WTC11 (cell line): ENCODE data around the gene IQSEC1. TPM values are rescaled to one million over a fixed set of nuclear protein-coding genes. Genes with fewer than 3 reads are reported as not detected.
A peak's percentile ranks its signal among the peaks of the same experiment; 100 is the strongest.

ENCODE experiments used
- ATAC-seq: fragments of 200-7000 bp; cut with Tn5 transposase; 2 replicates; pipeline ENCODE4 v1.10.0; 2021; ENCODE audit warnings: mild to moderate bottlenecking, moderate library complexity
- CTCF ChIA-PET: fragments of 300-600 bp; sonication (Branson Sonifier 250); formaldehyde crosslinking; loops from one replicate; lab custom pipeline; 2021; ENCODE audit warnings: antibody characterized with exemption; lab: Charles Lee
- POLR2A ChIA-PET: fragments of 350-600 bp; sonication (Branson Sonifier 250); formaldehyde crosslinking; loops from one replicate; lab custom pipeline; 2021; ENCODE audit warnings: antibody characterized with exemption; lab: Charles Lee
- DNase-seq: peaks from one replicate; pipeline ENCODE4 v3.0.0; 2021; ENCODE audit warnings: low spot score
- H3K27ac Mint-ChIP-seq: 2 replicates; pipeline ENCODE4 v1.8.0; 2021; ENCODE audit warnings: mixed read lengths
- H3K27me3 Mint-ChIP-seq: 2 replicates; pipeline ENCODE4 v1.8.0; 2021; ENCODE audit warnings: low read depth, mild to moderate bottlenecking, moderate library complexity, mixed read lengths
- H3K36me3 Mint-ChIP-seq: 2 replicates; pipeline ENCODE4 v1.8.0; 2021; ENCODE audit warnings: mixed read lengths
- H3K4me1 Mint-ChIP-seq: 2 replicates; pipeline ENCODE4 v1.8.0; 2022; ENCODE audit warnings: mixed read lengths
- H3K4me3 Mint-ChIP-seq: 2 replicates; pipeline ENCODE4 v1.8.0; 2021; ENCODE audit warnings: mild to moderate bottlenecking, moderate library complexity, mixed read lengths
- H3K9me3 Mint-ChIP-seq: 2 replicates; pipeline ENCODE4 v1.8.0; 2021; ENCODE audit warnings: mixed read lengths
- ARID4B ChIP-seq: sonication (generic); formaldehyde crosslinking; IDR thresholded peaks from 2 replicates; pipeline ENCODE4 v1.8.0; 2023; ENCODE audit warnings: missing genetic modification reagents, mild to moderate bottlenecking, borderline replicate concordance
- ATF3 ChIP-seq: sonication (generic); formaldehyde crosslinking; conservative IDR thresholded peaks from 2 replicates; pipeline ENCODE4 v1.8.1; 2022; ENCODE audit warnings: mild to moderate bottlenecking, missing genetic modification reagents
- KAT7 ChIP-seq: sonication (generic); formaldehyde crosslinking; IDR thresholded peaks from 2 replicates; pipeline ENCODE4 v1.8.1; 2023; ENCODE audit warnings: missing genetic modification reagents, mild to moderate bottlenecking, borderline replicate concordance
- MAX ChIP-seq: sonication (generic); formaldehyde crosslinking; IDR thresholded peaks from 2 replicates; pipeline ENCODE4 v1.8.0; 2022; ENCODE audit warnings: mild to moderate bottlenecking, missing genetic modification reagents
- NR2C2 ChIP-seq: sonication (generic); formaldehyde crosslinking; IDR thresholded peaks from 2 replicates; pipeline ENCODE4 v1.8.0; 2022; ENCODE audit warnings: mild to moderate bottlenecking, missing genetic modification reagents
- OVOL2 ChIP-seq: fragments of 250-450 bp; sonication (Bioruptor Pico); IDR thresholded peaks from 2 replicates; pipeline ENCODE4 v1.9.0; 2021; ENCODE audit warnings: mild to moderate bottlenecking, borderline replicate concordance
- RELA ChIP-seq: sonication (generic); formaldehyde crosslinking; IDR thresholded peaks from 2 replicates; pipeline ENCODE4 v1.8.1; 2022; ENCODE audit warnings: missing genetic modification reagents, mild to moderate bottlenecking, borderline replicate concordance
- ZNF317 ChIP-seq: sonication (generic); formaldehyde crosslinking; IDR thresholded peaks from 2 replicates; pipeline ENCODE4 v1.8.1; 2023; ENCODE audit warnings: low read depth, mild to moderate bottlenecking, moderate library complexity, missing genetic modification reagents, borderline replicate concordance
- ZNF423 ChIP-seq: fragments of 250-450 bp; sonication (Bioruptor Pico); IDR thresholded peaks from 2 replicates; pipeline ENCODE4 v2.1.2; 2022; ENCODE audit warnings: mild to moderate bottlenecking, moderate library complexity
- ZSCAN18 ChIP-seq: fragments of 250-450 bp; sonication (Bioruptor Pico); IDR thresholded peaks from 2 replicates; pipeline ENCODE4 v2.1.2; 2022; ENCODE audit warnings: mild to moderate bottlenecking, moderate library complexity
- total RNA-seq: library from RNA; stranded (reverse); gene quantifications from 3 replicates; pipeline ENCODE4 v1.2.3, GENCODE V29; 2021
- TF ChIP-seq, protein P1 (sequence below): sonication (generic); formaldehyde crosslinking; IDR thresholded peaks from 2 replicates; pipeline ENCODE4 v1.8.1; 2023; ENCODE audit warnings: mild to moderate bottlenecking, missing genetic modification reagents
- TF ChIP-seq, protein P2 (sequence below): sonication (generic); formaldehyde crosslinking; IDR thresholded peaks from 2 replicates; pipeline ENCODE4 v1.8.0; 2022; ENCODE audit warnings: mild to moderate bottlenecking, missing genetic modification reagents

Gene IQSEC1
- total RNA-seq, 1 experiment from 2014 or later = 35.0 TPM

GRCh38 chr3:13042127-13042701 is 31.0 kb downstream of the IQSEC1 start:
- Mint-ChIP-seq H3K4me3 (no peak overlapping the region), H3K36me3 (no peaks in the 10 kb centered on the region), H3K27me3 (no peaks in the 10 kb centered on the region), H3K9me3 (no peaks in the 10 kb centered on the region), H3K4me1 (peaks cover 13% of the 10 kb centered on the region), H3K27ac (no peak overlapping the region)
- TF ChIP-seq MAX (CRISPR knock-in tag) (no peak), NR2C2 (no peak), ZNF317 (CRISPR knock-in tag) (no peak), ZSCAN18 (no peak), KAT7 (CRISPR knock-in tag) (no peak), ARID4B (no peak), ZNF423 (CRISPR knock-in tag) (no peak)
- TF ChIP-seq, protein P1, sequence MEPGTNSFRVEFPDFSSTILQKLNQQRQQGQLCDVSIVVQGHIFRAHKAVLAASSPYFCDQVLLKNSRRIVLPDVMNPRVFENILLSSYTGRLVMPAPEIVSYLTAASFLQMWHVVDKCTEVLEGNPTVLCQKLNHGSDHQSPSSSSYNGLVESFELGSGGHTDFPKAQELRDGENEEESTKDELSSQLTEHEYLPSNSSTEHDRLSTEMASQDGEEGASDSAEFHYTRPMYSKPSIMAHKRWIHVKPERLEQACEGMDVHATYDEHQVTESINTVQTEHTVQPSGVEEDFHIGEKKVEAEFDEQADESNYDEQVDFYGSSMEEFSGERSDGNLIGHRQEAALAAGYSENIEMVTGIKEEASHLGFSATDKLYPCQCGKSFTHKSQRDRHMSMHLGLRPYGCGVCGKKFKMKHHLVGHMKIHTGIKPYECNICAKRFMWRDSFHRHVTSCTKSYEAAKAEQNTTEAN (CRISPR knock-in tag) = no peak
- ATAC-seq = no peak
- POLR2A ChIA-PET = no interaction called here
- CTCF ChIA-PET = interaction anchor here (0.9 kb wide), 1 partner anchor 21 kb away, joined by 3 read pairs; no protein-coding TSS in a partner anchor
- DNase-seq = no peak

DNA sequence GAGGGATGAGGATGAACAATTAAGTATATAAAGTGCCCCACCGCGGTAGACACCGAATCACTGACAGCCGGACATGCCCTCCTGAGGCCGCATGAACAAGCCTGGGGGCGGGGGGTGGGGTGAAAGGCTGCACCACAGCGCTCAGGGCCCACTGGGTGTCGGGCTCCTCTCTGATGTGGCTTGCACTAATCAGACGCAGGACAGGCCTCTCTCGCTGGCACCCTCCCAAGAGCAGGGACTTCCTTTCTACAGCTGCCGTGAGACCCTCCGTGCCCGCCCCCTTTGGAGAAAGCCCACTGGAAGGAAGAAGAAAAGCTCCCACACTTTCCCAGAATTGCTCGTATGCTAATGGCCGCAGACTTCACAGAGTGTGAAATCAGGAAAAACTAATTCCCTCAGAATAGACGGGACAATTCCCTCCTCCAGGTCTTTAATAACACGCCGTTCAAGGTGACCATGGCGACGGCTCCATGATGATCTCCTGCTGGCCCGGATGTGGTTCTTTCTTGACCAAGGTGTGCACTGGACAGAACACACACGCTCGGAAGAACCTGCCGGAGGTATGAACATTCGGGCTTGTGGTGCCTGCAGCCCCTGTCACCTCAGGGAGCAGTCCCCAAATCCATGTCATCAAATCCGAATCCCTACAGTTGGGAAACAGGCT is 32.0 kb downstream of the IQSEC1 start:
- peaks cover 13% of the 10 kb centered on the region for H3K4me1 Mint-ChIP-seq
- CTCF ChIA-PET = interaction anchor here (2.2 kb wide), 1 partner anchor 46 kb away, joined by 7 read pairs; no protein-coding TSS in a partner anchor
- peaks cover 2% of the 10 kb centered on the region; the same call in 1 of the 2 replicates for H3K27me3 Mint-ChIP-seq
- no peak for ATAC-seq
- no peaks in the 10 kb centered on the region for H3K9me3 Mint-ChIP-seq
- no peak for TF ChIP-seq ATF3 (CRISPR knock-in tag)
- TF ChIP-seq RELA (CRISPR knock-in tag) = no peak
- TF ChIP-seq, protein P2, sequence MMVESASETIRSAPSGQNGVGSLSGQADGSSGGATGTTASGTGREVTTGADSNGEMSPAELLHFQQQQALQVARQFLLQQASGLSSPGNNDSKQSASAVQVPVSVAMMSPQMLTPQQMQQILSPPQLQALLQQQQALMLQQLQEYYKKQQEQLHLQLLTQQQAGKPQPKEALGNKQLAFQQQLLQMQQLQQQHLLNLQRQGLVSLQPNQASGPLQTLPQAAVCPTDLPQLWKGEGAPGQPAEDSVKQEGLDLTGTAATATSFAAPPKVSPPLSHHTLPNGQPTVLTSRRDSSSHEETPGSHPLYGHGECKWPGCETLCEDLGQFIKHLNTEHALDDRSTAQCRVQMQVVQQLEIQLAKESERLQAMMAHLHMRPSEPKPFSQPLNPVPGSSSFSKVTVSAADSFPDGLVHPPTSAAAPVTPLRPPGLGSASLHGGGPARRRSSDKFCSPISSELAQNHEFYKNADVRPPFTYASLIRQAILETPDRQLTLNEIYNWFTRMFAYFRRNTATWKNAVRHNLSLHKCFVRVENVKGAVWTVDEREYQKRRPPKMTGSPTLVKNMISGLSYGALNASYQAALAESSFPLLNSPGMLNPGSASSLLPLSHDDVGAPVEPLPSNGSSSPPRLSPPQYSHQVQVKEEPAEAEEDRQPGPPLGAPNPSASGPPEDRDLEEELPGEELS (CRISPR knock-in tag) = no peak
- no peak for TF ChIP-seq OVOL2
- H3K36me3 Mint-ChIP-seq = no peaks in the 10 kb centered on the region
- POLR2A ChIA-PET = no interaction called here
- DNase-seq = no peak
- peak overlapping the region; percentile 83; the same call in 1 of the 2 replicates for H3K27ac Mint-ChIP-seq
- no peak overlapping the region for H3K4me3 Mint-ChIP-seq
